Stimulated activated CD4-positive, alpha-beta T cell treated with anti-CD3 and anti-CD28 coated beads, Interleukin-1b, Interleukin-23, amount 100 ng/mL, for 24 hours (primary cell): ENCODE results near the gene LZTS2.
"Not testable (repeated sequence)": the region's sequence is repeated elsewhere in the genome, so short reads cannot be mapped to it uniquely, and the experiment has no call there.

Experiments
- DNase-seq, 4 experiments: peaks; one replicate each; pipeline ENCODE4 v3.0.0-alpha.2; 2020; ENCODE audit warnings: low read depth in 4 of 4, low spot score in 1 of 4

LZTS2 gene, protein sequence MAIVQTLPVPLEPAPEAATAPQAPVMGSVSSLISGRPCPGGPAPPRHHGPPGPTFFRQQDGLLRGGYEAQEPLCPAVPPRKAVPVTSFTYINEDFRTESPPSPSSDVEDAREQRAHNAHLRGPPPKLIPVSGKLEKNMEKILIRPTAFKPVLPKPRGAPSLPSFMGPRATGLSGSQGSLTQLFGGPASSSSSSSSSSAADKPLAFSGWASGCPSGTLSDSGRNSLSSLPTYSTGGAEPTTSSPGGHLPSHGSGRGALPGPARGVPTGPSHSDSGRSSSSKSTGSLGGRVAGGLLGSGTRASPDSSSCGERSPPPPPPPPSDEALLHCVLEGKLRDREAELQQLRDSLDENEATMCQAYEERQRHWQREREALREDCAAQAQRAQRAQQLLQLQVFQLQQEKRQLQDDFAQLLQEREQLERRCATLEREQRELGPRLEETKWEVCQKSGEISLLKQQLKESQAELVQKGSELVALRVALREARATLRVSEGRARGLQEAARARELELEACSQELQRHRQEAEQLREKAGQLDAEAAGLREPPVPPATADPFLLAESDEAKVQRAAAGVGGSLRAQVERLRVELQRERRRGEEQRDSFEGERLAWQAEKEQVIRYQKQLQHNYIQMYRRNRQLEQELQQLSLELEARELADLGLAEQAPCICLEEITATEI

GRCh38 chr10:100999742-101000126 is at the start of gene LZTS2:
LZTS2 (plus strand) TSS chr10:100999808; CDS start chr10:101002539, 2,731 bp downstream.
- DNase-seq: no peak

- DNase-seq: no peak
These were observed 39.4 kb upstream of the LZTS2 start for GRCh38 chr10:100960251-100960650.

DNA sequence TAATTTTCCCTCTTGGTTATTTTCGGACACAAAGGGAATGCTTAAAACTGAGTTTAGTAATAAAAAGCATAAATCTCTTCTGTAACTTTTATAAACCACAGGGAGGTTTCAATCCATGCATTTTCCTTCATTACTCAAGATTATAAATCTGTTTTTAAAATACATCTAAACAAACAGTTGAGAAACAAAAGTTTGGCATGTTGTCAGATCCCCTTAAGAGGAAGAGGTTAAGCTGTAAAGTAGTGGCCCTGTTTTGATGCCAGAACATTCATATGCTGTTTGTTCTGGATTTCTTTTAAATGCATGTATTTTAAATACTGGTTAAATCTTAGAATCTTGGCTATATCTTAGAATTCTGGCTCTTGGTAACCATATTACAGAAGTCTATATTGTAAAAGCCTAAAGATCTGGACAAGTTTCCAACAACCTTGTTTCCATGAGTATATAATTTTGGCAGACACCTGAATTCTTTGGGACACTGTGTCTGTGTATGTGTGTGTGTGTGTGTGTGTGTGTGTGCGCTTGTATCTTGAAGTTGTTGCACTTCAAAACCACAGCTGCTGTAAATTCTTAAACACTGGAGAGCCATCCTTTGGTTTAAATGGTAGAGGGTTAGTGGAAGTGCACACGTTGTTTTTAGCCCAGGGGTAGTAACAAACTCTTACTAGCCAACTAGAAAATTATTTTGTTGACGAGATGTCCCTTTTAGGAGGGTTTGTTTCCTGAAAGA is 37.1 kb upstream of the LZTS2 start:
- no peak for DNase-seq

GRCh38 chr10:100963826-100964225 is 35.8 kb upstream of the LZTS2 start:
- no peak for DNase-seq

GRCh38 chr10:100965820-100966219 is 33.8 kb upstream of the LZTS2 start:
- no peak for DNase-seq

GRCh38 chr10:100966887-100967286 is 32.7 kb upstream of the LZTS2 start:
- no peak for DNase-seq

DNA sequence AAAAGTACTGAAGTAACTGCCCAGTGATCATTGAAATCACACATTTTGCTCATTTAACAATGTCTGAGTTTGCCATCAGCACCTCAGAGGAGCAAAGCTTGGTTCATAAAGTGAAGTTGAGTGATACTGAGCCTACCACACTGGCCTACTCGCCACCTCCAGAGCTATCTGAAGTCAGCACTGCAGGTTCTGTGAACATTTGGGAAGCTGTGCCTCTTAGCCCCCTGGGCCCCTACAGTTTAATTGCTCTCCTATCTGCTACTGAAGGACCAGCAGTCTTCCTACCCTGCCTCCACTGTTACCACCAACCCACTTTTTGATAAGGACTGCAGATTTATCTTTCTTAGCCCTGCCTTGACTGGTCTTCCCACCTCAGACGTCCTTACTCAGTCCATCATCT is 32.3 kb upstream of the LZTS2 start:
- DNase-seq: no peak

DNA sequence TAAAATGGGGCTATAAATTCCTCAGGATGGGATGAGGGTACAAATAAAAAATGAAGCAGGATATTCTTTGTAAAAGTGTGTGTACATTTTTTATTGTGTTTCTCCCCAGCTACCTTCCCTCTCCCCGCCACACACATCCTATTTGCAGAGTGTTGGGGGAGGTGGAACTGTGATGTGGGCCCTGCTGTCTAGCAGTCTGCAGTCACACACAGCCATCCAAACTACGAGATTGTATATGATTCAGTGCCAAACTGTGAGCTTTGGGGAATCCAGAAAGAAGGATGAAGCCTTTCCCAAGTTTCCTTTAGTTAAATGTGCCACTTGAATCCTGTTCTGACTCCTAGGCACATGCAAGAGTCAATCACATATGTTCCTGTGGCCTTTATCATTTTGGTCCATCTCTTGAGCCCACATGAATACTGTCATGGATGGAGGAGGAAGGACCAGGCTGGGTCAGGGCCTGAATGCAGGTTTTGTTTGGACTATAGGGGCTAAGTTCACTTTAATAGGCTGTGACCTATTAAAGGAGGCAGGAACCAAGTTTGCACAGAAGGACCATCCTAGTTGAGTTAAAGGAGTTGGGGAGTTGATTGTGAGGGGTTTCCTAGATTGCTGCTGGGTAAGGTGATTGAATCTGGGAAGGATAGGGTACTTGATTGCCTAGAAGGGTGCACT is 31.4 kb upstream of the LZTS2 start:
- DNase-seq: no peak

- no peak for DNase-seq
These were observed 30.8 kb upstream of the LZTS2 start for GRCh38 chr10:100968863-100969186.

- DNase-seq: peak in 2 of 4 experiments; percentile 26 to 28
These were observed 30.2 kb upstream of the LZTS2 start, which contains the start of gene SEMA4G for GRCh38 chr10:100969187-100970075. SEMA4G (plus strand) TSS chr10:100969504; CDS start chr10:100972913, 3,409 bp downstream.

DNA sequence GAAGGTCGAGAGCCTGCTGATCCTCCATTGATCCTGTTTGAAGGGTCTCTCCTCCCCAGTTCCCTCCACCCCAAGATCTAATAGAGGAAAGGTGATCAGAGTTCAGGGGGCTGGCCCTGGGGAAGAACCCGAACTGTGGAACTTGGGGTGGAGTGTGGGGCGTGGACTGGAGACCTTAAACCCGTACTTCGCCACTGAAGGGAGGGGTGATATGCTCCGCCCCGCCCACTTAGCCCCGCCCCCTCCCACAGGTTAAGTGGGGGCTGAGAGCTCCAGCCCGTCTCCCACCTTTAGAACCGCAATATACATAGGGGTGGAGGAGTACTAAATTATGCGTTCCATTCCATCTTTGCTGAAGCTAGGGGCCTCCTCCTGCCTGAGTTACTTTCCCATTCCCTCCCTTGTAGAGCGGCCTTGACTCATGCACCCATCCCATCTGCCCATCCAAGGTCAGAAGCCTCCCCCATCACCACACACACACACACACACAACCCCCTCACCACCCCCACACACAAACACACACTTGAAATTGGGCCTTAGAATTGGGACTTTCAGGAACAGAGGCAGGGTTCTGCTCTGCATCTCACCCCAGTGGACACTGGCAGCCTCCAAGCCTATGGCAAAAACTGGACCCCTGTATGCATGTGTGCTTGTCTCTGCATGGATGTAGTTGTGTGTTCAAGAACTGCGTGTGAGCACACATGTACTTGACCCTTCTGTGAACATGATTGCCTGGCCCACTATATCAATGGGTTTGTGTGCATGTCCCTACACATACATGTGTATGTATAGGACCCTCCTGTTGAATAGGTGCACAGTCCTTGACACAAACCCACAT is 29.3 kb upstream of the LZTS2 start:
- no peak for DNase-seq

GRCh38 chr10:100970914-100971811 is 28.4 kb upstream of the LZTS2 start:
- DNase-seq: no peak

DNA sequence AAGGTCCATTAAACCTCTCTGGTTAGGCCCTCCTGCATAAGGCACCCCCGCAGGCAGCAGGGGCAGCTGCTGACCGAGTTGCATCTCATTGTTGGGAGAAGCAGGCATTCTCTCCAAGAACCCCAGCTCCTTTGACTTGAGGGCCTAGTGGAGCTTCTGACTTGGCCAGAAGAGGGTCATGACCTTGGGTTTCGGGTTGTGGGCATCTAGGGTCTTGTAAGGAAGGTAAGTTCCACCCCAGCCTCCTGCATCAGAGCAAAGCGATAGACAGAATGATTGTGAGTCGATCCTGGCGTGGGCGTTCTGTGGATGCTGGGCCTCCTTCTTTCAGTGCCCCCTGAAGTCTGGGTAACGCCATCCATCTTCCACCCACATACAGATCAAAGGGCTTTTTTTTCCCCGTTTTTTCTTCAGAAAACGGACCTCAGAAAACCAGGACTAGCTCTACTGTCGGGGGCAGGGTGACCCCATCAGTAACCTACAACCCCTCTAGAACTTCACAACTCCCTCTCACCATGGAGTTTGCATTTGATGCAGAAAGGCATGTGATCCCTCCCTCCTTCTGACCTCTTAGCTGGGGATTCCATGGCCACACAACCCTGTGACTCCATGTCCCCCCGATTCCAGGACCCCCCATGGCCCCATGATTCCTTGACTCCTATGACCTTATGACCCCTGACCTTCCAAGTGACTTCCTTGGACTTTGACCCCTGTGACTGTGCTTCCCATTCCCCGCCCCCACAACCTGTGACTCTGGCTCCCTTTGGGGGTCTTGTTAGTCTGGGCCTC is 27.3 kb upstream of the LZTS2 start:
- no peak for DNase-seq

- no peak for DNase-seq
These were observed 26.6 kb upstream of the LZTS2 start for GRCh38 chr10:100972904-100973535.

- DNase-seq: not testable (repeated sequence)
These were observed 24.2 kb upstream of the LZTS2 start for GRCh38 chr10:100975397-100975796.

DNA sequence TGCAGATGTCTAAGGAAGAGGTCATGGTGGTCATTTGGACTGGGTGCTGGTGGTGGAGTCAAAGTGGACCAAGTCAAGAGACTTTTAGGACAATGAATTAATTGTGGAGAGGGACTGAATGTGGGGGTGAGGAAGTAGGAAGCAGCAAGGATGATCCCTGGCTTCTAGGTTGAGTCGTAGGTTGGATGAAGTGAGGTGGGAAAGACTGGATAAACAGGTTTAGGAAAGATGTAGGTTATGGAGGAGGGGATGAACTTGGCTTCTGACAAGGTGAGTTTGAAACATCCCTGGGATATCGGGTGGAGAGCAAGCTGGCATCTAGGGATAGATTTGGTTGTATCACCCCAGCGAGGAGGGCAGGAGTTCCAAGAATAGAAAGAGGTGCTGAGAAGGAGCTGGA is 22.7 kb upstream of the LZTS2 start:
- DNase-seq: no peak

DNA sequence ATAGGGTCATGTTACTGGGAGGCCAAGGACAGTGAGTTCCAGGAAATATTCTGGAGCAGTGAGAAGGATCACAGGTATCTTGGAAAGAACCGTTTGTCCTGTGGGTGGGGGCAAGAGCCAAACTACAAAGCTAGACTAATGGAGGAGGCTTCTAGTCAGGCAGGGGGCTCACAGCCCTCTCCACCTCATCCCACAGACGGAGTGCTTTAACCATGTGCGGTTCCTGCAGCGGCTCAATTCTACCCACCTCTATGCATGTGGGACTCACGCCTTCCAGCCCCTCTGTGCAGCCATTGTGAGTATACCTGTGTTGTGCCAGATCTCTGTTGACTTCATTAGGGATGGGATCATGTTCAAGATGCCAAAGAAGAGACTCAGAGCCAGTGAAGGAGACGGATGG is 22.2 kb upstream of the LZTS2 start:
- no peak for DNase-seq
